ELF-1 (cell line): ENCODE results near the gene NOX3.
A peak's percentile ranks its signal among the peaks of the same experiment; 100 is the strongest.
"Not testable (repeated sequence)": the region's sequence is repeated elsewhere in the genome, so short reads cannot be mapped to it uniquely, and the experiment has no call there.

Experiments
- DNase-seq: peaks from one replicate; pipeline ENCODE4 v3.0.0-alpha.2; 2016; ENCODE audit warnings: low read depth, low spot score

Gene NOX3

DNA sequence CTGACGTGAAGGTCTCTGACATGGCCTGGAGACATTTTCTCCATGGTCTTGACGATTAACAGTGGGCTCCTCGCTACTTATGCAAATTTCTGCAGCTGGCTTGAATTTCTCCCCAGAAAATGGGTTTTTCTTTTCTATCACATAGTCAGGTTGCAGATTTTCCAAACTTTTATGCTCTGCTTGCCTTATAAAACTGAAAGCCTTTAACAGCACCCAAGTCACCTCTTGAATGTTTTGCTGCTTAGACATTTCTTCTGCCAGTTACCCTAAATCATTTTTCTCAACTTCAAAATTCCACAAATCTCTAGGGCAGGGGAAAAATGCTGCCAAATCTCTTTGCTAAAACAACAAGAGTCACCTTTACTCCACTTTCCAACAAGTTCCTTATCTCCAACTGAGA, 12.9 kb upstream of the NOX3 start:
- not testable (repeated sequence) for DNase-seq

GRCh38 chr6:155466539-155466938, 10.9 kb upstream of the NOX3 start:
- no peak for DNase-seq

GRCh38 chr6:155461556-155461955, 5.9 kb upstream of the NOX3 start:
- DNase-seq, result no peak

GRCh38 chr6:155454471-155454870, 1.2 kb downstream of the NOX3 start:
- DNase-seq, result no peak

GRCh38 chr6:155454008-155454407, 1.6 kb downstream of the NOX3 start:
- no peak for DNase-seq

DNA sequence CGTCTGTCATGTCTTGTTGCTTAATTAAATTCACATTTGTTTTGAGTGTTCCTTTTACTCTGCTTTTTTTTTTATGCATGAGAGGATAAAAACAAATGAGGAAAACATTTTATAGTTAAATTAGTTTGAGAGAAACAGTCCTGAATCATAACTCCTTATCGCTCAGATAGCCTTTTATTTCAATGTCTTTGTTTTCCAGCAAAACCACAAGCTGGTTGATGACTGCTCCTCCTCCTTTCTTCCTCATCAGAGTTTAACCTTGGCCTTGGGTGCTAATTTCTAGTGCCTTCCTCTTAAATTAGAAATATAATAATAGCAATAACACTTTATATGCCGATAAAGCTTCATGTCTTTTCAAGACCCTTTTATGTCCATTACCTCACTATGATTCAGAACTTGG, 3.1 kb downstream of the NOX3 start:
- DNase-seq, result no peak

DNA sequence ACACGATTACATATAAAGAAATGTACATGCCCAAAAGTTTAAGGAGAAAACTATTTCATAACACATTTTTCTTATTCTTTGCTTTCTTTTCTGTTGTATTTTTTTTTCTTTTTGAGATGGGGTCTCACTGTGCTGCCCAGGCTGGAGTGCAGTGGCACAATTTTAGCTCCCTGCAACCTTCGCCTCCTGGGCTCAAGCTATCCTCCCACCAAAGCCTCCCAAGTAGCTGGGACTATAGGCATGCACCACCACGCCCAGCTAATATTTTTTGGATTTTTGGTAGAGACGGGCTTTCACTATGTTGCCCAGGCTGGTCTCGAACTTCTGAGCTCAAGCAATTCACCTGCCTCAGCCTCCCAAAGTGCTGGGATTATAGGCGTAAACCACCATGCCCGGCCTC, 4.1 kb downstream of the NOX3 start:
- not testable (repeated sequence) for DNase-seq

DNA sequence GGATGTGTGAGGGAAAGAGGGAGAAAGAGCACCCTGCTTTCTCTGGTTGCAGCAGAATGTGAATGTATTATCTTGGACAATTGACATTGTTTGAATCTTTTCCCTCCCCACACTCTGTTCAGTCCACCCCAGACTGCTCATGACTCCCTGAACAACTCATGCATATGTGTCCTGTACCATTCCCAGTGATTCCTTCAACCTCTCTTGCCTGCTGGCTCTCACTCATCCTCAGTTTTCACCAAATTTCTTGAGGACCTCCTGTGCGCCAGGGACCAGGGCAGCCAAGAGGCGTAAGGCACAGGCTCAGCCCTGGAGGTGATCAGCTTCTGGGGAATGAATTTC, 5.4 kb downstream of the NOX3 start:
- DNase-seq, result no peak

DNA sequence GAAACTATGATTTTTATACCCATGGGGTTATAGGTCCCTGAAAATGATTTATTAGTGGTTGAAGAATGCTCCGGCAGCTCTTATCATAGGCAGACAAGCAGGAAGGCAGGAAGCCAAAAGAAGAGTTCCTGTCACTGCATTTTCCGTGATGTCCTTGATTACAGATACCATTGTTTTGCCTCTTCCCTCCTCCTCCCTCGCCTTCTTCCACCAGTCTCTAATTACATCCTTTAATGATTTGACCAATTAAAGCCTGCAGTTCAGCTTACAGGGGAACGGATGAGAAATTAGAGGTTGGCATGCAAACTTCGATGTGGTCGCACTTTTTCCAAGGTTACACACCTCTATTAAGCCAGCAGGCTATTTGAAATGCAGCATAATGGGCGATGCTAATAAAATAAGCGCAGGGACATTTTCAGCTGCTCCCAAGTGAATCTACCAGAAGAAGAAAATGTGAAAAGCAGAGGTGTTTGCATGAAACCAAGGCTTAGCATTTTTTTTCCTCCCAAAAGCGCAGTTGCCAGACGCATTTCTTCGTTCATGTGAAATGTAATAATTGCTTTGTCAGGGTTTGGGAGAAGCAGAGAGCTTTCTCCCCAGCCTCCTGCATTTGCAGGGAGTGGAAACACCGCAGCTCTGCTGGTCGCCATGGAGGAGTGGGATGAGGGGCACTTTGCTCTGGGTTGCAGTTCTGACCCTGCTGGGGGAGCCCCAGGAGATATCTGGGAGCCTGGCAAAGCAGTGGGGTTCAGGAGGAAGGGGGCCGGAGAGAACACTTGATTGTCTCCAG, 6.0 kb downstream of the NOX3 start:
- no peak for DNase-seq

DNA sequence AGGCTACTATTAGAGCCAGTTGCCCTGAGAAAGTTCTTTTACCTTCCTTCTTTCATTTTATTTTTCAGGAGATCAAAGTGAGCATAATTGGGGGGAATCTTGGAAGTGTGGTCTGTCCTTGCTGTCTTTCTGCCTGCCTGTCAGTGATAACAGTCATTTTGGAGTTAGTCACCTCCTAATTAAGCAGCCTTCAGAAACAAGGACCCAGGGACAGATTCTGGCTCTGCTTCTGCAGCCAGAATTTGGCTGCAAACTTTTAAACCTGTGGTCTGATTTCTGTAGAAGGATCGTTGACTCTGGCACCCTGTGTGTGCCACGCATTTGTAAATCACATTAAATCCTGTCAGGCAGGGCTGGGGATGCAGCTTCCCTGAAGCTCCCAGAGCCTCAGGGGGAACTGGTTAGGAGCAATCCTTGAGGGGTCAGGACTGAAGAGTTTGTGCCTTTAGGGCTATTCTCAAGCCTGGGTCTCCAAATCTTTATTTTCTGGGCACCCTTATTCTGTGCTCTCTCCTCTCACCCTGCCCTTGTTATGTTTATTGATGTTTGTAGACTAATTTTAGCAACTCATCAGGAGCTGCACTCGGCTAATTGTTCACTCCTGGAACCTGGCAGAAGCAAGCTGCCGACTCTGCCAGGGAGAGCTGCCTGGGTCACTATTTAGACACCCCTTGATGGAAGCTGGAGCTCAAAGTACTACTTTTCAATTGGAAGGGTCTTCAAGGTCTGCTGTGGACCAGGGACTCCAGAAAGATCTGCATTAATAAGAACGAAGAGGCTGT, 6.8 kb downstream of the NOX3 start:
- DNase-seq, result peak; percentile 42

DNA sequence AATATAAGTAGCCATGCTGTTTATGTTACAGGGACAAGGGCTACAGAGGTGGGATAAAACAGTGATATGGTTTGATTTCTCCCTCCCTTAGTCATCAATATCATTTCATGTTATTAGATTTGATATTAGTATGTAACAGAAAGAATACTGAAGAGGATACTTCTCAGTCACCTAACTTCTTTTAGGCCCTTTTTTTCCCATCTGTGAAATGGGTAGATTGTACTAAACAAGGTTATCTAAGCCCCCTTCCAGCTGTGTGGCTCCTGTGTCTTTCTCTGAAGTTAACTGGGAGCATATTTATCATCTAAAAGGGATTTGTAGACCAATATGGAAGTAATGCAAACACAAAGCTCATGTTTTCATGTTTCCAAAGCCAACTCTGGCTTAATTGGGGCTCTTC, 7.7 kb downstream of the NOX3 start:
- DNase-seq, result no peak

DNA sequence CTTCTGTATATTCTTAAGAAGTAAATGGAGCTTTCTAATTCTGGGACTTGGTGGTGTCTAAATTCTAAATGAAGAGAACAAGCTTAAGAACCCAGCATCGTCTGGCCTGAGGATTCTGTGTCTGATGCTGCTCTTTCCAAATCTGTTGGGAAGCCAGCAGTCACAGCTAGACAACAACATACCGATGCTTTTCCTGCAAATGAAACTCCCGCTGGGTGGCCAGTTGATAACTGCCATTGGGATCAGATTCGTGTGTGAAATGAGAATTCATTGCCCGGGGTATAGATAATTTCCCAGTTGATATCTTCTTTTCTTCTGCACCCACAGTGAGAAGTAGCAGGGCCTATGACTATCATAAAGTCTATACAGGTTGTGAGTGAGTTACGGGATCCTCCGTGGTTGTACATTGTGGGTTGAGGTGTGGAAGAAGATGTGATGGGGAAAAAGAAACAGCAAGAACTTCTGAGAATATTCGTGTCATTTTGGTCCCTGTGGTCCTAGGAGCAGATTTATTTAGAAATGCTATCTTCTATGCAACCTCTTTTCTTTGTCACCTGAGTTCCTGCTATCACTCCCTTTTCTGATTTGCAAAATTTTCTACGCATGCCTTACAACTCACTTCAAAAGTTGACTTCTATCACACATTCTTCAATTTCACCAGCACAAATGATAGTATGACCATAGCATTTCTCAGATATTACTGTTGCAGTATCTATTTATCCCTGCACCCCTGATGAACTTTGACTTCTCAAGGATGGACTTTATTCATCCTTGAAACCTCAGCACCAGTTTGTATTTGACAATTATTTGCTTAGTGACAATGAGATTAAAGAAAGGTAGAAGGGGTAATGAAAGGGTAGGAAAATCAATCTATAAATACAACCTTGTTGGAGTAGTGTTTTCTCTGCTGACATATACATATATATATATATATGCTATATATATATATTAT, 10.4 kb downstream of the NOX3 start:
- no peak for DNase-seq

- DNase-seq, result no peak
Observed at GRCh38 chr6:155444120-155444917, 11.3 kb downstream of the NOX3 start.

GRCh38 chr6:155443168-155443567, 12.5 kb downstream of the NOX3 start:
- no peak for DNase-seq

- DNase-seq, result no peak
Observed at GRCh38 chr6:155442562-155442961, 13.1 kb downstream of the NOX3 start.

GRCh38 chr6:155441112-155441465, 14.6 kb downstream of the NOX3 start:
- DNase-seq, result no peak

- DNase-seq, result no peak
Observed at GRCh38 chr6:155440398-155441111, 15.1 kb downstream of the NOX3 start.

DNA sequence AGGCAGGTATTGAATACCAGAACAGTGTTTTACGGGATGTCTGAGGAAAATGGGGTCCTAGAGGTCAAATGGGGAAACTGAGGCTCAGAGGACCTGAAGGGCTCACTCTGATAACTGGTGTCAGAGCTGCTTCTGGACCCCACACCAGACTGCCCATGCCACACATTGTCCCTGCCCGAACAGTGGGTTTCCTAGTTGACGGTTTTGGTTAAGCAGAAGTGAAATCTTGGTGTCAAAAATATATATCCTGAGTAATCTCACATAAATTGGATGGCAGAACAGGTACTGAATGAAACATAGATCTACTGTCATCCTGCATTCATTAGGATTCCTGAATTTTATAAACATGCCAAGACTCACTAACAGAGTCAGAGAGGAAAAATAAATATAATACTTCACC, 16.3 kb downstream of the NOX3 start:
- no peak for DNase-seq

DNA sequence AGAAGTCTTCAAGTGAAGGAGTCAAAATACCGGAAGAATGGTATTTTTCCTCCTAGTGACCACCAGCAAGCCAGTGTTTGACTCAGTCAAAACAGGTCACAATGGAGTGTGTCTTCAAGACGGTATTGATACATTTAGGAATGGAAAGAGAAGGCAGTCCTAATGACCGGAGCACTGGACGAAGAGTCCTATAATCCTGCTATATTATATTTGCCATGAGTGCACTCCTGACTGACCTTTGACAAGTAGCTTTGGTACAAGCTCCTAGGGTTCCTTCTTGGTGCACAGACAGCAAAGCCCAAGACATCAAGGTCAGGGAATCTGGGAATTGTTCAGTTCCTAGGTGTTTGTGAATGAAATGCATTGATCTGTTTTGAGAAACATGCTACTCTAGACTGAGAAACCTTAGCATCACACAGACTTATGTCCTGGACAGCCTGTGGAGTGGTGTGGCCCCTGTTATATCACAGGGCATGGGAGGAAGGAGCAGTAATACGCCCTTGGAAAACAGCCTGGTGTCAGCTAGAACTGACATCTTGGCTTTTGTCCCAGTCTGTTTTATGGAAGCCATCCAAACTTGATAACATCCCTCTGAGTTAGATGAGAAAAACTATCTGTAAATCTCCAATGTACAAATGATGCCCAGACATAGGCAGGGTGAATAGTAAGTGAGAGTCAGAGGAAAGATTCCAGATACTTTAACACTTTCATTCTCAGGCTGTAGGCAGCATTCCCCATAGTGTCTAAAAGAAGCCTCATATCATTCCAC, 18.5 kb downstream of the NOX3 start:
- DNase-seq, result no peak

DNA sequence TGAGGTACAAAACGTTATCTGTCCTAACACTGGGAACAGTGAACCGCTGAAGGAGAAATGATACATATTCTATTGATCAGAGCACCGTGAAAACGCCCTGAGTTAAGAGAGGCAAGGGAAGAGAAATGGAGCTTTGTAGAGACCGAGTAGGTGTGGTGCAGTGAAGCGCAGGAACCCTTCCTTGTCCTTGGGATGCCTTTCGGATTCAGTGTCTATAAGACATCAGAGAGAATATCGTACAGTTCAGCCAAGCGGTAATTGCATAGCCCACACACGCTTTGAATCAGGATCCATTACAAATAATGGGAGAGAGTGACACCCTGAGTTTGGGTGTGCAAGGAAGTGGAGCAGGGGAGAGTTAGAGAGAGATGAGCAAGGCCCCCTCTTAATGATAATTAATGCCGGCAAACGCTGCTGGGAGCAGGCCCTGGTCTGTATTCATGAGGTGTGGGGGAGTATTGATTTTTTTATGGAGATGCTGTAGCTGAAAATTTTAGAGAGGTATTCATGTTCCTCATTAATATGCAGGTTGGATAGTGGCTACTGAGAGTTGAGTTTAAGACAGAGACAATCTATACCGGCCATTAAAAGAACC, 20.7 kb downstream of the NOX3 start:
- no peak for DNase-seq
